ENCODE results near the gene HPDL.

GRCh38 chr1:45299296-45299695, 27.4 kb upstream of the HPDL start:
- TF ChIP-seq POLR2AphosphoS5 (IDR thresholded peaks at IDR 0.05; ENCODE audit: low read depth, low read length) (no peak), POLR2A (IDR thresholded peaks at IDR 0.05; ENCODE audit: low read depth, low read length) (no peak), TAF1 (IDR thresholded peaks at IDR 0.05; ENCODE audit: borderline replicate concordance, low read depth, low read length) (no peak)
